SK-N-SH treated with all-trans-retinoic acid at 6 μM for 48 hours (cell line): ENCODE data around the gene PCNX4.

Experiments used
- ATAC-seq: fragments of 200-7000 bp; cut with Tn5 transposase; 3 replicates; pipeline ENCODE4 v1.9.1; 2020; ENCODE audit warnings: mild to moderate bottlenecking, moderate library complexity
- ARNTL ChIP-seq: fragments of 450-650 bp; formaldehyde crosslinking; IDR thresholded peaks from 2 replicates; pipeline ENCODE4 v1.5.0; 2020; ENCODE audit warnings: low read depth, mild to moderate bottlenecking, moderate library complexity, borderline replicate concordance
- BACH2 ChIP-seq: fragments of 250-450 bp; sonication (Bioruptor Pico); IDR thresholded peaks from 2 replicates; pipeline ENCODE4 v1.9.0; 2021; ENCODE audit warnings: mild to moderate bottlenecking, borderline replicate concordance
- CREB5 ChIP-seq: fragments of 250-450 bp; sonication (Bioruptor Pico); IDR thresholded peaks from 2 replicates; pipeline ENCODE4 v1.5.1; 2020; ENCODE audit warnings: low read depth, mild to moderate bottlenecking, moderate library complexity
- CSRNP3 ChIP-seq: fragments of 250-450 bp; sonication (Bioruptor Pico); IDR thresholded peaks from 2 replicates; pipeline ENCODE4 v1.5.1; 2021; ENCODE audit warnings: mild to moderate bottlenecking, moderate library complexity
- ESRRG ChIP-seq: fragments of 250-450 bp; sonication (Bioruptor Pico); IDR thresholded peaks from 2 replicates; pipeline ENCODE4 v1.6.1; 2021; ENCODE audit warnings: mild to moderate bottlenecking
- ISL1 ChIP-seq: fragments of 250-450 bp; sonication (Bioruptor Pico); IDR thresholded peaks from 2 replicates; pipeline ENCODE4 v2.1.2; 2022; ENCODE audit warnings: mild to moderate bottlenecking, moderate library complexity
- OSR1 ChIP-seq: fragments of 250-450 bp; sonication (Bioruptor Pico); IDR thresholded peaks from 2 replicates; pipeline ENCODE4 v1.8.0; 2022; ENCODE audit warnings: moderate library complexity, mild to moderate bottlenecking, inconsistent platforms
- POU6F1 ChIP-seq: fragments of 250-450 bp; sonication (Bioruptor Pico); IDR thresholded peaks from 2 replicates; pipeline ENCODE4 v1.8.0; 2021; ENCODE audit warnings: low read depth, mild to moderate bottlenecking, moderate library complexity, borderline replicate concordance
- PPARA ChIP-seq: fragments of 250-450 bp; sonication (Bioruptor Pico); IDR thresholded peaks from 2 replicates; pipeline ENCODE4 v1.5.0; 2020; ENCODE audit warnings: mild to moderate bottlenecking, borderline replicate concordance
- RARB ChIP-seq: fragments of 250-450 bp; sonication (Bioruptor Pico); IDR thresholded peaks from 2 replicates; pipeline ENCODE4 v1.8.0; 2021; ENCODE audit warnings: mild to moderate bottlenecking, moderate library complexity
- SNAI2 ChIP-seq: fragments of 250-450 bp; sonication (Bioruptor Pico); IDR thresholded peaks from 2 replicates; pipeline ENCODE4 v1.5.0; 2020; ENCODE audit warnings: mild to moderate bottlenecking, moderate library complexity
- TCF4 ChIP-seq: fragments of 250-450 bp; sonication (Bioruptor Pico); IDR thresholded peaks from 2 replicates; pipeline ENCODE4 v1.8.0; 2021; ENCODE audit warnings: mild to moderate bottlenecking, moderate library complexity, borderline replicate concordance
- TOX ChIP-seq: fragments of 250-450 bp; sonication (Bioruptor Pico); IDR thresholded peaks from 2 replicates; pipeline ENCODE4 v1.8.0; 2021; ENCODE audit warnings: mild to moderate bottlenecking, moderate library complexity, borderline replicate concordance
- ZC3H10 ChIP-seq: fragments of 250-450 bp; sonication (Bioruptor Pico); IDR thresholded peaks from 2 replicates; pipeline ENCODE4 v1.5.1; 2021; ENCODE audit warnings: mild to moderate bottlenecking, moderate library complexity
- ZFP30 ChIP-seq: fragments of 450-650 bp; formaldehyde crosslinking; IDR thresholded peaks from 2 replicates; pipeline ENCODE4 v1.5.0; 2022; ENCODE audit warnings: mild to moderate bottlenecking, moderate library complexity
- ZNF565 ChIP-seq: fragments of 450-650 bp; formaldehyde crosslinking; conservative IDR thresholded peaks from 2 replicates; pipeline ENCODE4 v1.5.0; 2020; ENCODE audit warnings: low read depth, mild to moderate bottlenecking, moderate library complexity
- ZNF70 ChIP-seq: fragments of 450-650 bp; formaldehyde crosslinking; IDR thresholded peaks from 2 replicates; pipeline ENCODE4 v1.5.0; 2020; ENCODE audit warnings: mild to moderate bottlenecking, moderate library complexity
- ZNF8 ChIP-seq: fragments of 450-650 bp; formaldehyde crosslinking; IDR thresholded peaks from 2 replicates; pipeline ENCODE4 v1.5.0; 2020; ENCODE audit warnings: mild to moderate bottlenecking, moderate library complexity
- TF ChIP-seq, protein P1 (sequence below): fragments of 250-450 bp; sonication (Bioruptor Pico); IDR thresholded peaks from 2 replicates; pipeline ENCODE4 v1.8.0; 2020; ENCODE audit warnings: mild to moderate bottlenecking, moderate library complexity, borderline replicate concordance
- TF ChIP-seq, protein P2 (sequence below): fragments of 250-450 bp; sonication (Bioruptor Pico); IDR thresholded peaks from 2 replicates; pipeline ENCODE4 v1.5.0; 2020; ENCODE audit warnings: mild to moderate bottlenecking, moderate library complexity

The PCNX4 gene

DNA sequence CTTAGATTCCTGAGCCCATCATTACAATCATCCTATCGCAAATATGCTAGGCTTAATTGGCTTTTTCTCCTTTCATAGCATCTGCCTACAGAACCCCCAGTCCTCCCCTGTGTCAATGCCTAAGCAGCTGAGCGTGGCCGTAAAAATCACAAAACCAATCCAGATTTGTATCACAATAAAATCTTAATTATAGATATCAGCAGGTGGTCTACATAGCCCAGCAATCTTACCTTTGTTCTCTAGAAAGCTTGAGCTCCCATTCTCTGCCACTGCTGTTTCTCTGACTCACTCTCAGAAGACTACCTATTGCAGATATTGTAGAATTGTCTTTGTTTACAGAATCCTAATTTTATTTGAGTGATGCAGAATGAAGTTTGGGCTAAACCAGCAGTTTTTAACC lies 119.4 kb downstream of the PCNX4 start:
- no peak for ATAC-seq
- TF ChIP-seq ZNF8 (CRISPR knock-in tag) = no peak
- TF ChIP-seq BACH2 (CRISPR knock-in tag) = no peak
- TF ChIP-seq ISL1 = no peak
- TF ChIP-seq CSRNP3 = no peak
- no peak for TF ChIP-seq ARNTL (CRISPR knock-in tag)
- no peak for TF ChIP-seq POU6F1
- TF ChIP-seq, protein P1, sequence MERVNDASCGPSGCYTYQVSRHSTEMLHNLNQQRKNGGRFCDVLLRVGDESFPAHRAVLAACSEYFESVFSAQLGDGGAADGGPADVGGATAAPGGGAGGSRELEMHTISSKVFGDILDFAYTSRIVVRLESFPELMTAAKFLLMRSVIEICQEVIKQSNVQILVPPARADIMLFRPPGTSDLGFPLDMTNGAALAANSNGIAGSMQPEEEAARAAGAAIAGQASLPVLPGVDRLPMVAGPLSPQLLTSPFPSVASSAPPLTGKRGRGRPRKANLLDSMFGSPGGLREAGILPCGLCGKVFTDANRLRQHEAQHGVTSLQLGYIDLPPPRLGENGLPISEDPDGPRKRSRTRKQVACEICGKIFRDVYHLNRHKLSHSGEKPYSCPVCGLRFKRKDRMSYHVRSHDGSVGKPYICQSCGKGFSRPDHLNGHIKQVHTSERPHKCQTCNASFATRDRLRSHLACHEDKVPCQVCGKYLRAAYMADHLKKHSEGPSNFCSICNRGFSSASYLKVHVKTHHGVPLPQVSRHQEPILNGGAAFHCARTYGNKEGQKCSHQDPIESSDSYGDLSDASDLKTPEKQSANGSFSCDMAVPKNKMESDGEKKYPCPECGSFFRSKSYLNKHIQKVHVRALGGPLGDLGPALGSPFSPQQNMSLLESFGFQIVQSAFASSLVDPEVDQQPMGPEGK = no peak
- no peak for TF ChIP-seq ZC3H10 (CRISPR knock-in tag)
- no peak for TF ChIP-seq OSR1 (CRISPR knock-in tag)
- TF ChIP-seq TOX (CRISPR knock-in tag) = no peak
- no peak for TF ChIP-seq ZNF70
- TF ChIP-seq, protein P2, sequence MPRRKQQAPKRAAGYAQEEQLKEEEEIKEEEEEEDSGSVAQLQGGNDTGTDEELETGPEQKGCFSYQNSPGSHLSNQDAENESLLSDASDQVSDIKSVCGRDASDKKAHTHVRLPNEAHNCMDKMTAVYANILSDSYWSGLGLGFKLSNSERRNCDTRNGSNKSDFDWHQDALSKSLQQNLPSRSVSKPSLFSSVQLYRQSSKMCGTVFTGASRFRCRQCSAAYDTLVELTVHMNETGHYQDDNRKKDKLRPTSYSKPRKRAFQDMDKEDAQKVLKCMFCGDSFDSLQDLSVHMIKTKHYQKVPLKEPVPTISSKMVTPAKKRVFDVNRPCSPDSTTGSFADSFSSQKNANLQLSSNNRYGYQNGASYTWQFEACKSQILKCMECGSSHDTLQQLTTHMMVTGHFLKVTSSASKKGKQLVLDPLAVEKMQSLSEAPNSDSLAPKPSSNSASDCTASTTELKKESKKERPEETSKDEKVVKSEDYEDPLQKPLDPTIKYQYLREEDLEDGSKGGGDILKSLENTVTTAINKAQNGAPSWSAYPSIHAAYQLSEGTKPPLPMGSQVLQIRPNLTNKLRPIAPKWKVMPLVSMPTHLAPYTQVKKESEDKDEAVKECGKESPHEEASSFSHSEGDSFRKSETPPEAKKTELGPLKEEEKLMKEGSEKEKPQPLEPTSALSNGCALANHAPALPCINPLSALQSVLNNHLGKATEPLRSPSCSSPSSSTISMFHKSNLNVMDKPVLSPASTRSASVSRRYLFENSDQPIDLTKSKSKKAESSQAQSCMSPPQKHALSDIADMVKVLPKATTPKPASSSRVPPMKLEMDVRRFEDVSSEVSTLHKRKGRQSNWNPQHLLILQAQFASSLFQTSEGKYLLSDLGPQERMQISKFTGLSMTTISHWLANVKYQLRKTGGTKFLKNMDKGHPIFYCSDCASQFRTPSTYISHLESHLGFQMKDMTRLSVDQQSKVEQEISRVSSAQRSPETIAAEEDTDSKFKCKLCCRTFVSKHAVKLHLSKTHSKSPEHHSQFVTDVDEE (CRISPR knock-in tag) = no peak
- no peak for TF ChIP-seq RARB (CRISPR knock-in tag)
- no peak for TF ChIP-seq SNAI2
- no peak for TF ChIP-seq CREB5 (CRISPR knock-in tag)
- no peak for TF ChIP-seq TCF4 (CRISPR knock-in tag)
- TF ChIP-seq ZFP30 (CRISPR knock-in tag) = no peak

GRCh38 chr14:60212503-60213371 lies 121.0 kb downstream of the PCNX4 start:
- no peak for ATAC-seq
- TF ChIP-seq TCF4 (CRISPR knock-in tag) (no peak), CSRNP3 (no peak)
- TF ChIP-seq, all 23 proteins: peak for 0

DNA sequence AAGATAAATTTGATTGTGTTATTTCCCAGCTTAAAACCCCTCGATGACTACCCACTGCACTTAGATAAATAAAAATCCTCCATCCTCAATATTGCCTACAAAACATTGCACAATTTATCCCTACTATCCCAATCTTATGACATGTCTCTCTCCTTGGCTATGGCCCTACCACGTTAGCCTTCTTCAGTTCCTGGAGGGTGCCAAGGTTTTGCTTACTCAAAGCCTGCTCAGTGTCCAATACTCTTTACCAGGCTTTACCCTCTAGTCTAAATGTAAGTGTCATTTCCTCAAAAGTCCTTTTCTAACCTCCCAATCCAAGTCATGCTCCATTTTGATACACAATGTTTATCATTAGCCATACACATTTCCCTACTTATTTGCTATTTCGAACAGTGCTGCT lies 122.3 kb downstream of the PCNX4 start:
- no peak for ATAC-seq
- TF ChIP-seq TOX (CRISPR knock-in tag) = no peak
- no peak for TF ChIP-seq TCF4 (CRISPR knock-in tag)
- TF ChIP-seq BACH2 (CRISPR knock-in tag) = no peak
- TF ChIP-seq CREB5 (CRISPR knock-in tag) = no peak
- no peak for TF ChIP-seq ESRRG (CRISPR knock-in tag)
- TF ChIP-seq ZNF8 (CRISPR knock-in tag) = no peak
- no peak for TF ChIP-seq RARB (CRISPR knock-in tag)
- no peak for TF ChIP-seq ZNF565 (CRISPR knock-in tag)
- no peak for TF ChIP-seq CSRNP3
- no peak for TF ChIP-seq PPARA
